ENCODE measurements around the gene GABBR2. TPM values are rescaled to one million over a fixed set of nuclear protein-coding genes. Genes with fewer than 3 reads are reported as not detected.
"Not testable (repeated sequence)": the region's sequence is repeated elsewhere in the genome, so short reads cannot be mapped to it uniquely, and the experiment has no call there.

GABBR2 gene
- total RNA-seq, 1 donor from 2014 or later, result not detected

DNA sequence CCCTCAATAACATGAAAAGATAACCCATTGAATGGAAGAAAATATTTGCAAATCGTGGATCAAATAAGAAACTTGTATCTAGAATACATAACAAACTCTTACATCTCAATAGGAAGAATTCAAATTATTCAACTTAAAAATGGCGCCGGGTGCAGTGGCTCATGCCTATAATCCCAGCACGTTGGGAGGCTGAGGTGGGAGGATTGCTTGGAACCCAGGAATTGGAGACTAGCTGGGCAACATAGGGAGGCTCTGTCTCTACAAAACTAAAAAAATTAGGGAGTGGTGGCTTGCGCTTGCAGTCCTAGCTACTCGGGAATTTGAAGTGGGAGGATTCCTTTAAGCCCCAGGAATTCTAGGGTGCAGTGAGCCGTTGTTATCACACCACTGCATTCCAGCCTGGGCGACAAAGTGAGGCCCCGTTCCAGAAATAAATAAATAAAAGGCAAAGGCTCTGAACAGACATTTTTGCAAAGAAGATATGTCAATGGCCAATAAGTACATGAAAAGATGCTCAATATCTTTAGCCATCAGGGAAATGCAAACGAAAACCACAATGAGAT lies 431.7 kb downstream of the GABBR2 start:
- no peak for DNase-seq (ENCODE audit: extremely low spot score, unreplicated experiment)
- TF ChIP-seq, protein P1, sequence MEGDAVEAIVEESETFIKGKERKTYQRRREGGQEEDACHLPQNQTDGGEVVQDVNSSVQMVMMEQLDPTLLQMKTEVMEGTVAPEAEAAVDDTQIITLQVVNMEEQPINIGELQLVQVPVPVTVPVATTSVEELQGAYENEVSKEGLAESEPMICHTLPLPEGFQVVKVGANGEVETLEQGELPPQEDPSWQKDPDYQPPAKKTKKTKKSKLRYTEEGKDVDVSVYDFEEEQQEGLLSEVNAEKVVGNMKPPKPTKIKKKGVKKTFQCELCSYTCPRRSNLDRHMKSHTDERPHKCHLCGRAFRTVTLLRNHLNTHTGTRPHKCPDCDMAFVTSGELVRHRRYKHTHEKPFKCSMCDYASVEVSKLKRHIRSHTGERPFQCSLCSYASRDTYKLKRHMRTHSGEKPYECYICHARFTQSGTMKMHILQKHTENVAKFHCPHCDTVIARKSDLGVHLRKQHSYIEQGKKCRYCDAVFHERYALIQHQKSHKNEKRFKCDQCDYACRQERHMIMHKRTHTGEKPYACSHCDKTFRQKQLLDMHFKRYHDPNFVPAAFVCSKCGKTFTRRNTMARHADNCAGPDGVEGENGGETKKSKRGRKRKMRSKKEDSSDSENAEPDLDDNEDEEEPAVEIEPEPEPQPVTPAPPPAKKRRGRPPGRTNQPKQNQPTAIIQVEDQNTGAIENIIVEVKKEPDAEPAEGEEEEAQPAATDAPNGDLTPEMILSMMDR (IDR thresholded peaks at IDR 0.05), result no peak
- no peaks in the 10 kb centered on the region for H3K36me3 Mint-ChIP-seq (ENCODE audit: unreplicated experiment)
- H3K9me3 Mint-ChIP-seq (ENCODE audit: unreplicated experiment), result no peaks in the 10 kb centered on the region
- no peak overlapping the region for H3K27ac Mint-ChIP-seq (ENCODE audit: unreplicated experiment)
- peaks cover 79% of the 10 kb centered on the region for H3K27me3 Mint-ChIP-seq (ENCODE audit: unreplicated experiment)
- H3K4me3 Mint-ChIP-seq (ENCODE audit: unreplicated experiment), result no peak overlapping the region
- no peaks in the 10 kb centered on the region for H3K4me1 Mint-ChIP-seq (ENCODE audit: unreplicated experiment)

DNA sequence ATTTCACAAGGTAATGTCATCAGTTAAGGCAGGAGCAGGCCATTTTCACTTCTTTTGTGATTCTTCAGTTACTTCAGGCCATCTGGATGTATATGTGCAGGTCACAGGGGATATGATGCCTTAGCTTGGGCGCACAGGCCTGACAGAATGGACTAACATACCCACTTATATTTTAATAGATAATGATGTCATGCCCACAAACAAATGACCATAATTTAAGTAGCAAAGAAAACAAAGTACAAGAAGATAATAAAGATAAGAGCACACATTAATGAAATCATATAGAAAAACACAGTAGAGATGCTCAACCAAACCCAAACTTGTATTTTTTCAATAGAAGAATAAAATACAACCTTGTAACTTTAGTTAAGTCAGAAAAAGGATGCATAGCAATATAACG lies 433.6 kb downstream of the GABBR2 start:
- DNase-seq (ENCODE audit: extremely low spot score, unreplicated experiment), result no peak
- Mint-ChIP-seq H3K36me3 (ENCODE audit: unreplicated experiment) (no peaks in the 10 kb centered on the region), H3K9me3 (ENCODE audit: unreplicated experiment) (no peaks in the 10 kb centered on the region), H3K4me3 (ENCODE audit: unreplicated experiment) (no peak overlapping the region), H3K4me1 (ENCODE audit: unreplicated experiment) (no peaks in the 10 kb centered on the region), H3K27me3 (ENCODE audit: unreplicated experiment) (peaks cover 72% of the 10 kb centered on the region), H3K27ac (ENCODE audit: unreplicated experiment) (no peak overlapping the region)
- TF ChIP-seq, protein P1 (IDR thresholded peaks at IDR 0.05), result no peak

DNA sequence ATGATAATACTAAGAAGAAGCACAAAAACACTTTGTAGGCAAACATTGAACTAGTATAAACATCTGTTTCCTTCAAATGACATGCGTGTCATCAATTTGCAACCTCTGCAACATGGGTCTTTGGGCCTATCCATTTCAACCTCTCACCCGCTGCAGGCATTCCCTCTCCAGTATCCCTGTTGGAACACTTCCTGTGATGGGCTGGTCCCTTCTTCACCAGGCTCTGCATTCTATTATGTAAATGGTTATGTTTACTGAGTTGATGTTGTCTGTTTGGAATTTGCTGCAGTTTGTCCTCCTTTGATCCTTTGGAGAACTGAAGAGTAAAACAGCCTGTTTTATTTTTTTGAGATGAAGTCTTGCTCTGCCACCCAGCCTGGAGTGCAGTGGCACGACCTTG lies 436.7 kb downstream of the GABBR2 start:
- Mint-ChIP-seq H3K4me1 (ENCODE audit: unreplicated experiment) (no peaks in the 10 kb centered on the region), H3K27me3 (ENCODE audit: unreplicated experiment) (peaks cover 52% of the 10 kb centered on the region), H3K4me3 (ENCODE audit: unreplicated experiment) (no peak overlapping the region), H3K9me3 (ENCODE audit: unreplicated experiment) (no peaks in the 10 kb centered on the region), H3K27ac (ENCODE audit: unreplicated experiment) (no peak overlapping the region), H3K36me3 (ENCODE audit: unreplicated experiment) (no peaks in the 10 kb centered on the region)
- TF ChIP-seq, protein P1 (IDR thresholded peaks at IDR 0.05), result no peak
- no peak for DNase-seq (ENCODE audit: extremely low spot score, unreplicated experiment)

- H3K27me3 Mint-ChIP-seq (ENCODE audit: unreplicated experiment), result peaks cover 46% of the 10 kb centered on the region
- no peak overlapping the region for H3K27ac Mint-ChIP-seq (ENCODE audit: unreplicated experiment)
- H3K36me3 Mint-ChIP-seq (ENCODE audit: unreplicated experiment), result no peaks in the 10 kb centered on the region
Observed at GRCh38 chr9:98271479-98271878, 437.3 kb downstream of the GABBR2 start.

DNA sequence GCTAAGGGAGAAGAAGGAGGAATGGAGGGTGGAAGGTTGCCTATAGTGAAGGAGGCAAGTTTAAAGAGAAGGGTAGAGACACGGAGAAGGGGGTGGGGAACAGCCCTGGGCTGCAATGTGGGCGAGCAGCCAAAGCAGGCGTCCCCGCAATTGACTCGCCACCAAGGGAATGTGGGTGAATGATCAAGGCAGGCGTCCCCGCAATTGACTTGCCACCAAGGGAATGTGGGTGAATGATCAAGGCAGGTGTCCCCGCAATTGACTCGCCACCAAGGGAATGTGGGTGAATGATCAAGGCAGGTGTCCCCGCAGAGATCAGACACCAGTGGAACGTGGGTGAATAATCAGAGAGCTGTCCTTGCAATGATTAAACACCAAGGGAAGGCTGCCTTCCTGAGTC lies 438.5 kb downstream of the GABBR2 start:
- not testable (repeated sequence) for DNase-seq (ENCODE audit: extremely low spot score, unreplicated experiment); H3K4me1 Mint-ChIP-seq (ENCODE audit: unreplicated experiment); H3K9me3 Mint-ChIP-seq (ENCODE audit: unreplicated experiment); H3K36me3 Mint-ChIP-seq (ENCODE audit: unreplicated experiment); H3K27ac Mint-ChIP-seq (ENCODE audit: unreplicated experiment); H3K4me3 Mint-ChIP-seq (ENCODE audit: unreplicated experiment)
- H3K27me3 Mint-ChIP-seq (ENCODE audit: unreplicated experiment), result peaks cover 34% of the 10 kb centered on the region

More at GRCh38 chr9:98271479-98271878, 437.3 kb downstream of the GABBR2 start:
- H3K9me3 Mint-ChIP-seq (ENCODE audit: unreplicated experiment), result no peaks in the 10 kb centered on the region
- no peak for DNase-seq (ENCODE audit: extremely low spot score, unreplicated experiment)
- no peaks in the 10 kb centered on the region for H3K4me1 Mint-ChIP-seq (ENCODE audit: unreplicated experiment)
- TF ChIP-seq, protein P1 (IDR thresholded peaks at IDR 0.05), result no peak
- no peak overlapping the region for H3K4me3 Mint-ChIP-seq (ENCODE audit: unreplicated experiment)

GRCh38 chr9:98269652-98270051 lies 439.1 kb downstream of the GABBR2 start:
- peaks cover 33% of the 10 kb centered on the region for H3K27me3 Mint-ChIP-seq (ENCODE audit: unreplicated experiment)
- H3K27ac Mint-ChIP-seq (ENCODE audit: unreplicated experiment); DNase-seq (ENCODE audit: extremely low spot score, unreplicated experiment); H3K36me3 Mint-ChIP-seq (ENCODE audit: unreplicated experiment); H3K9me3 Mint-ChIP-seq (ENCODE audit: unreplicated experiment); H3K4me3 Mint-ChIP-seq (ENCODE audit: unreplicated experiment); H3K4me1 Mint-ChIP-seq (ENCODE audit: unreplicated experiment): not testable (repeated sequence)

DNA sequence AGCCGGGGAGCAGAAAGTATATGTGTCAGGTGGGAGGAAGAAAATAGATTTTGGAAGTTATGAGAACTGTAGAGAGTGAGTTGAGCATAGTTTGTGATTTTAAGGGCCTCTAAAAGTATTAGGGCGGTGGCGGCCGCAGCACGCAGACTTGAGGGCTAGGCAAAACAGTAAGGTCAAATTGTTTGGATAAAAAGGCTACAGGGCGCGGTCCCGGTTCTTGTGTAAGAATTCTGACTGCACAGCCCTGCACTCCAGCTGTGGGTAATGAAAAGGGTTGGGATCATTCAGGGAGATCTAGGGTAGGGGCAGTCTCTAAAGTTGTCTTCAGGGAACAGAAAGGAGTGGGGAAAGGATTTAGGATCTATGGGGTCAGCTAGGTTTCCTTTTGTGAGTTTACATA lies 441.2 kb downstream of the GABBR2 start:
- H3K9me3 Mint-ChIP-seq (ENCODE audit: unreplicated experiment); H3K36me3 Mint-ChIP-seq (ENCODE audit: unreplicated experiment); H3K4me3 Mint-ChIP-seq (ENCODE audit: unreplicated experiment); H3K4me1 Mint-ChIP-seq (ENCODE audit: unreplicated experiment); DNase-seq (ENCODE audit: extremely low spot score, unreplicated experiment); H3K27ac Mint-ChIP-seq (ENCODE audit: unreplicated experiment): not testable (repeated sequence)
- peaks cover 25% of the 10 kb centered on the region for H3K27me3 Mint-ChIP-seq (ENCODE audit: unreplicated experiment)
